Cardiac muscle cell (in vitro differentiated cells and primary cell): ENCODE measurements around the gene CRADD. TPM values are rescaled to one million over a fixed set of nuclear protein-coding genes. Genes with fewer than 3 reads are reported as not detected.

ENCODE experiments used
- DNase-seq, 2 donors: peaks; one replicate each; pipeline versions ENCODE4 v3.0.0 to v3.0.0-alpha.2; 2010 to 2017; ENCODE audit warnings: low read depth in 1 of 2, low spot score in 1 of 2
- H3K27ac ChIP-seq: fragments of 200-600 bp; sonication (generic); 2 replicates; pipeline ENCODE4 v1.5.1; 2016
- H3K27me3 ChIP-seq: fragments of 200-600 bp; sonication (generic); 2 replicates; pipeline ENCODE4 v1.6.0; 2016; ENCODE audit warnings: control low read depth
- H3K36me3 ChIP-seq: fragments of 200-600 bp; sonication (generic); 2 replicates; pipeline ENCODE4 v1.5.1; 2016; ENCODE audit warnings: control low read depth
- H3K4me1 ChIP-seq: fragments of 200-600 bp; sonication (generic); 2 replicates; pipeline ENCODE4 v1.8.1; 2017; ENCODE audit warnings: low read depth, mild to moderate bottlenecking, mixed run types
- H3K4me3 ChIP-seq: fragments of 200-600 bp; sonication (generic); 2 replicates; pipeline ENCODE4 v1.5.1; 2016; ENCODE audit warnings: mild to moderate bottlenecking
- H3K9me3 ChIP-seq: fragments of 200-600 bp; sonication (generic); 2 replicates; pipeline ENCODE4 v1.5.1; 2017; ENCODE audit warnings: low read depth, mild to moderate bottlenecking, control low read depth
- polyA plus RNA-seq: library from polyadenylated mRNA; unstranded; fragments of >200 nt; fragmentation: Nextera tagmentation; extraction: Ambion mirVana; gene quantifications from 2 replicates; pipeline ENCODE4 v1.2.1, GENCODE V29; 2016
- total RNA-seq: library from RNA; depleted of rRNA; stranded (reverse); fragments of >200 nt; gene quantifications from 2 replicates; pipeline ENCODE4 v1.2.3, GENCODE V29; 2016
- TF ChIP-seq, protein P1 (sequence below): IDR thresholded peaks from 2 replicates; pipeline ENCODE4 v1.5.1; 2012; ENCODE audit warnings: low read depth, mild to moderate bottlenecking, low read length

CRADD gene
- total and polyA plus RNA-seq, 2 experiments from 2014 or later, result 13.8 to 37.9 TPM

DNA sequence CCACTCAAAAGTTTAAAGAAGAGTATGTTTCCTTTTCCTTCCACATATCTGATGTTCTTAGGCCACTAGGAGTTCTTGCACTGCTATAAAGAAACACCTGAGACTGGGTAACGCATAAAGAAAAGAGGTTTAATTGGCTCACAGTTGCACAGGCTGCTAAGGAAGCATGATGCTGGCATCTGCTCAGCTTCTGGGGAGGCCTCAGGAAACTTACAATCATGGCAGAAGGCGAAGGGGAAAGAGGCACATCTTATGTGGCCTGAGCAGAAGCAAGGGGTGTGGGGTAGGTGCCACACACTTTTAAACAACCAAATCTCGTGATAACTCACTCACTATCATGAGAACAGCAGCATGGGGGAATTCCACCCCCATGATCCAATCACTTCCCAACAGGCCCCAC, 7.7 kb upstream of the CRADD start:
- H3K27ac ChIP-seq, result no peak overlapping the region
- no peak for DNase-seq
- H3K4me1 ChIP-seq, result no peaks in the 10 kb centered on the region
- H3K27me3 ChIP-seq, result no peaks in the 10 kb centered on the region
- no peaks in the 10 kb centered on the region for H3K36me3 ChIP-seq
- H3K4me3 ChIP-seq, result no peak overlapping the region
- TF ChIP-seq, protein P1, sequence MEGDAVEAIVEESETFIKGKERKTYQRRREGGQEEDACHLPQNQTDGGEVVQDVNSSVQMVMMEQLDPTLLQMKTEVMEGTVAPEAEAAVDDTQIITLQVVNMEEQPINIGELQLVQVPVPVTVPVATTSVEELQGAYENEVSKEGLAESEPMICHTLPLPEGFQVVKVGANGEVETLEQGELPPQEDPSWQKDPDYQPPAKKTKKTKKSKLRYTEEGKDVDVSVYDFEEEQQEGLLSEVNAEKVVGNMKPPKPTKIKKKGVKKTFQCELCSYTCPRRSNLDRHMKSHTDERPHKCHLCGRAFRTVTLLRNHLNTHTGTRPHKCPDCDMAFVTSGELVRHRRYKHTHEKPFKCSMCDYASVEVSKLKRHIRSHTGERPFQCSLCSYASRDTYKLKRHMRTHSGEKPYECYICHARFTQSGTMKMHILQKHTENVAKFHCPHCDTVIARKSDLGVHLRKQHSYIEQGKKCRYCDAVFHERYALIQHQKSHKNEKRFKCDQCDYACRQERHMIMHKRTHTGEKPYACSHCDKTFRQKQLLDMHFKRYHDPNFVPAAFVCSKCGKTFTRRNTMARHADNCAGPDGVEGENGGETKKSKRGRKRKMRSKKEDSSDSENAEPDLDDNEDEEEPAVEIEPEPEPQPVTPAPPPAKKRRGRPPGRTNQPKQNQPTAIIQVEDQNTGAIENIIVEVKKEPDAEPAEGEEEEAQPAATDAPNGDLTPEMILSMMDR, result no peak
- H3K9me3 ChIP-seq, result no peaks in the 10 kb centered on the region

DNA sequence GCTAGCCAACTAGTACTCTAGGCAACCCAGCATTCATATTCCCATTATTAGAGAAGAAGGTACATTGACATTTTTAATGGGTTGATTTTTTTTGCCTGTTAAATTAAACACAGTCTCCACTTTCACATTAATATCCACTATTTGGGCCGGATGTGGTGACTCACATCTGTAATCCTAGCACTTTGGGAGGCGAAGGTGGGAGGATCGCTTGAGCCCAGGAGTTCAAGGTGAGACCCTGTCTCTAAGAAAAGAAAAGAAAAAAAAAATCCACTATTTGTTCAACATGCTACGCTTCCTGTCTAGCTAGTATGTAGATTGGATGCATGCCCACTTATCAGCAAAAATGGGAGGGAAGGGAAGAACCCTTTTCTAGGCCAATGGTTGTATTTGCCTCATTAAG, 7.1 kb upstream of the CRADD start:
- Histone ChIP-seq H3K27me3 (no peaks in the 10 kb centered on the region), H3K36me3 (no peaks in the 10 kb centered on the region), H3K4me1 (no peaks in the 10 kb centered on the region), H3K4me3 (no peak overlapping the region), H3K27ac (no peak overlapping the region), H3K9me3 (no peaks in the 10 kb centered on the region)
- no peak for DNase-seq
- TF ChIP-seq, protein P1, result no peak

DNA sequence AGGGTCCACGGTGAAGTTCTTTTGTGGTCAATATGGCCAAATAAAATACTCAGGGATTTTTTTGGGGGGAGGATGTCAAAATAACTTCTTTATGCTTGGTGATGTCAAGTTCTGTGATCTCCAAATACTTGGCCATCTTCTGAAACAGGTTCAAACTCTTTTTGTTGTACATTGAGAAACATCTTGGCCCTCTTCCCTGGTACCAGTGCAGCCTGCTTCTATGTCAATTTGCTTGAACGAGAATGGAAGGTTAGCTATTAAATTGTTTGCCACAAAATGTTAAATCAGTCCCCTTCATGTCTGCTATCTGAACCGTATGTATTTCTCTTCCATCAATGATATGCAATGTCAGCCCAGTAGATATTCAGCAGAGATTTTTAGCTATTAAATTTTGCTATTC, 6.1 kb upstream of the CRADD start:
- no peaks in the 10 kb centered on the region for H3K9me3 ChIP-seq
- TF ChIP-seq, protein P1, result no peak
- DNase-seq, result no peak

DNA sequence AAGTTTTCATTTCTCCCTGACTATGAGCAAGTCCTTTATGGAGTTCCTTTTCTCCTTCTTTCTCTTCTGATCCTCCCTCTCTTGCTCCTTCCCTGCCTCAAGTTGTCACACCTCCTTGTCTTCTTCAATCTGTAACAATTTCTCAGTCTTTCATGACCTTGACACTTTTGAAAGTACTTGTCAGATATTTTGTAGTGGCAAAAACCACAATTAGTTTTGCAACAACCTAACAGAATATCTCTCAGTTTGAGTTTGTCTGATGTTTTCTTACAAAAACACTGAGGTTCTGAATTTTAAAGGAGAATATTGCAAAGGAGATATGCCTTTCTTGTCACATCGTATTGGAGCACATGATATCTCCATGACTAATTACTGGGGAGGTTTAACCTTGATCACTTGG, 4.1 kb upstream of the CRADD start:
- TF ChIP-seq, protein P1, result no peak
- H3K9me3 ChIP-seq, result no peaks in the 10 kb centered on the region
- H3K36me3 ChIP-seq, result no peaks in the 10 kb centered on the region
- H3K4me3 ChIP-seq, result no peak overlapping the region
- DNase-seq, result no peak
- H3K27ac ChIP-seq, result no peak overlapping the region
- no peaks in the 10 kb centered on the region for H3K27me3 ChIP-seq
- peaks cover 2% of the 10 kb centered on the region for H3K4me1 ChIP-seq

More for the DNA sequence above, 6.1 kb upstream of the CRADD start:
- no peaks in the 10 kb centered on the region for H3K27me3 ChIP-seq
- H3K4me3 ChIP-seq, result no peak overlapping the region
- no peaks in the 10 kb centered on the region for H3K4me1 ChIP-seq
- H3K27ac ChIP-seq, result no peak overlapping the region
- no peaks in the 10 kb centered on the region for H3K36me3 ChIP-seq

DNA sequence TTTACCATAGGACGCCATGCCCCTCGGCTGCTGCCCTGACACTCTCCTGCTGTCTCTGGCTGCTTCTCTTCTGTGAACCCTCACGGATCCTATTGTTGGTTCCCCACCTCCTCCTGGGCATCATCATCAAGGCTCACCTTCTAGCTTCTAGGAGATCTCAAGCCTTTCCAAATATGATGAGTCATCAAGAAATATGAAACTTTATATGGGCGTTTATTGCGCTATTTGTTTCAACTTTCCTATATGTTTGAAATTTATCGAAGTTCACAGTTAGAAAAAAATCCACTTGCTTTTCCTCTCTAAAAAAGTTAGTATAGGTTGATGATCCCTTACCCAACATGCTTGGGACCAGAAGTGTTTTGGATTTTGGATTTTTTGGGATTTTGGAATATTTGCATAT, 2.8 kb upstream of the CRADD start:
- no peak for DNase-seq
- Histone ChIP-seq H3K27me3 (no peaks in the 10 kb centered on the region), H3K9me3 (no peaks in the 10 kb centered on the region), H3K4me3 (no peak overlapping the region), H3K4me1 (peaks cover 9% of the 10 kb centered on the region), H3K36me3 (no peaks in the 10 kb centered on the region), H3K27ac (no peak overlapping the region)
- TF ChIP-seq, protein P1, result no peak
